ENCODE measurements around the gene TNNT2.

TNNT2 gene

DNA sequence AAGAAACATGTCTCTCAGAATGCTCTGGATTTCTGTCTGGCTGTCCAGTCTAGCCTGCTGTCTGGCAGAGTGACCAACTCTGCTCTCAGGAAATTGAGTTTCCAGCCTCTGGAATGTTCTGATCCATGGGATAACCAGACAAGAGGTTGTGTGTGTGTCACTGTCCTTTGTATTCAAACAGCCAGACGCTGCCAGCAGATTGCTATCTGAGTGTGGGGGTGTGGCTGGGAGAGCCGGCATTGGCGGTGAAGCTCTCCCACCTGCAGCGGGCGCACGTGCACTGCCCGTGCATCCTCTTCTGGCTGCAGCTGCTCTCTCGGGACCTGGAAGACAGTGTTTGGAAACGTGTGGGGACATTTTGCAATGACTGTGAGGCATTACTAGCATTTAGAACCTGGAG, 68.1 kb downstream of the TNNT2 start:
- DNase-seq, result no peak
